Activated T-cell treated with anti-CD3 and anti-CD28 coated beads for 1 hour (primary cell): Measurements from ENCODE around the gene PADI3.

Experiments used
- DNase-seq: peaks from one replicate; pipeline ENCODE4 v3.0.0-alpha.2; 2020; ENCODE audit warnings: low read depth

Gene PADI3

GRCh38 chr1:17272646-17273045 is 23.7 kb downstream of the PADI3 start:
- no peak for DNase-seq

- no peak for DNase-seq
These were observed 24.2 kb downstream of the PADI3 start for GRCh38 chr1:17273096-17273495.

GRCh38 chr1:17274186-17275170 is 25.6 kb downstream of the PADI3 start:
- DNase-seq: no peak

- no peak for DNase-seq
These were observed 27.7 kb downstream of the PADI3 start for GRCh38 chr1:17276568-17276967.

GRCh38 chr1:17277511-17278159 is 28.7 kb downstream of the PADI3 start:
- no peak for DNase-seq

- no peak for DNase-seq
These were observed 30.3 kb downstream of the PADI3 start for GRCh38 chr1:17278996-17279830.

- DNase-seq: no peak
These were observed 31.5 kb downstream of the PADI3 start for GRCh38 chr1:17280436-17280835.

GRCh38 chr1:17280894-17281293 is 32.0 kb downstream of the PADI3 start:
- DNase-seq: no peak

GRCh38 chr1:17281775-17282181 is 32.9 kb downstream of the PADI3 start:
- DNase-seq: no peak

- no peak for DNase-seq
These were observed 33.9 kb downstream of the PADI3 start for GRCh38 chr1:17282836-17283235.

- no peak for DNase-seq
These were observed 37.7 kb downstream of the PADI3 start for GRCh38 chr1:17286646-17287045.

GRCh38 chr1:17287130-17287776 is 38.4 kb downstream of the PADI3 start:
- DNase-seq: no peak

- no peak for DNase-seq
These were observed 40.8 kb downstream of the PADI3 start for GRCh38 chr1:17289721-17290120.

GRCh38 chr1:17290553-17290952 is 41.7 kb downstream of the PADI3 start:
- DNase-seq: no peak

- no peak for DNase-seq
These were observed 43.6 kb downstream of the PADI3 start for GRCh38 chr1:17292299-17293160.

GRCh38 chr1:17293681-17294425 is 45.0 kb downstream of the PADI3 start:
- DNase-seq: no peak

- no peak for DNase-seq
These were observed 46.4 kb downstream of the PADI3 start for GRCh38 chr1:17295292-17295691.

- DNase-seq: no peak
These were observed 47.2 kb downstream of the PADI3 start for GRCh38 chr1:17296086-17296485.

GRCh38 chr1:17297991-17298390 is 49.1 kb downstream of the PADI3 start:
- DNase-seq: no peak

GRCh38 chr1:17301767-17302166 is 52.9 kb downstream of the PADI3 start:
- no peak for DNase-seq
